Astrocyte (in vitro differentiated cells and primary cell): Measurements from ENCODE around the gene PIK3R2.

Source experiments
- CTCF ChIP-seq: IDR thresholded peaks from 2 replicates; pipeline ENCODE4 v1.5.1; 2011; ENCODE audit warnings: low read depth, mild to moderate bottlenecking, inconsistent platforms, low read length, moderate library complexity; ENCODE audit not compliant: insufficient read depth
- EZH2 ChIP-seq: IDR thresholded peaks from 2 replicates; pipeline ENCODE4 v1.6.1; 2012; ENCODE audit warnings: mild to moderate bottlenecking, low read length, inconsistent platforms; ENCODE audit not compliant: insufficient read depth

GRCh38 chr19:18197941-18198340 is 45.0 kb downstream of the PIK3R2 start:
- TF ChIP-seq CTCF (no peak), EZH2 (no peak)
